Muscle of arm (tissue), 12 donors: ENCODE data around the gene SLC35A3. TPM values are rescaled to one million over a fixed set of nuclear protein-coding genes. Genes with fewer than 3 reads are reported as not detected.
"Not testable (repeated sequence)": the region's sequence is repeated elsewhere in the genome, so short reads cannot be mapped to it uniquely, and the experiment has no call there.

Experiments
- DNase-seq: peaks from one replicate; pipeline ENCODE4 v3.0.0-alpha.2; 2013
- polyA plus RNA-seq, 12 donors: library from polyadenylated mRNA; unstranded; fragments of 120-200 nt; gene quantifications; one replicate each; pipeline ENCODE4 v1.2.1, GENCODE V29; 2013; ENCODE audit not compliant: insufficient read length in 12 of 12

SLC35A3 gene
- polyA plus RNA-seq, 12 donors = 11.6 to 59.6 (median 17.5) TPM; not detected in 1

- no peak for DNase-seq
Observed at GRCh38 chr1:99969260-99969728, 502 bp upstream of the SLC35A3 start.

GRCh38 chr1:99970713-99971255 is 988 bp downstream of the SLC35A3 start:
- peak; percentile 8 for DNase-seq

- DNase-seq = not testable (repeated sequence)
Observed at GRCh38 chr1:99972066-99972465, 2.3 kb downstream of the SLC35A3 start.

GRCh38 chr1:99975529-99975928 is 5.7 kb downstream of the SLC35A3 start:
- DNase-seq = no peak

GRCh38 chr1:99977326-99977725 is 7.5 kb downstream of the SLC35A3 start:
- DNase-seq = not testable (repeated sequence)

GRCh38 chr1:99978218-99978617 is 8.4 kb downstream of the SLC35A3 start:
- DNase-seq = no peak

GRCh38 chr1:99979091-99979490 is 9.3 kb downstream of the SLC35A3 start:
- DNase-seq = peak; percentile 16

GRCh38 chr1:99980928-99981327 is 11.1 kb downstream of the SLC35A3 start:
- no peak for DNase-seq

- no peak for DNase-seq
Observed at GRCh38 chr1:99986656-99987225, 16.9 kb downstream of the SLC35A3 start.

- DNase-seq = no peak
Observed at GRCh38 chr1:99988210-99988765, 18.5 kb downstream of the SLC35A3 start.

GRCh38 chr1:99992044-99992722 is 22.4 kb downstream of the SLC35A3 start:
- DNase-seq = no peak

- no peak for DNase-seq
Observed at GRCh38 chr1:99992760-99993467, 23.1 kb downstream of the SLC35A3 start.

GRCh38 chr1:99993468-99993845 is 23.7 kb downstream of the SLC35A3 start:
- DNase-seq = no peak

- DNase-seq = no peak
Observed at GRCh38 chr1:99994496-99994895, 24.7 kb downstream of the SLC35A3 start.

GRCh38 chr1:99996951-99997350 is 27.2 kb downstream of the SLC35A3 start:
- DNase-seq = no peak

- DNase-seq = no peak
Observed at GRCh38 chr1:100001462-100001861, 31.7 kb downstream of the SLC35A3 start.

- no peak for DNase-seq
Observed at GRCh38 chr1:100005424-100005823, 35.6 kb downstream of the SLC35A3 start.

GRCh38 chr1:100006688-100007087 is 36.9 kb downstream of the SLC35A3 start:
- DNase-seq = no peak

GRCh38 chr1:100009458-100009857 is 39.7 kb downstream of the SLC35A3 start:
- no peak for DNase-seq

- DNase-seq = no peak
Observed at GRCh38 chr1:100010804-100011203, 41.0 kb downstream of the SLC35A3 start.

GRCh38 chr1:100019220-100019619 is 49.4 kb downstream of the SLC35A3 start:
- DNase-seq = no peak

GRCh38 chr1:100023482-100023881 is 53.7 kb downstream of the SLC35A3 start:
- no peak for DNase-seq
